Chondrocyte (in vitro differentiated cells): ENCODE results near the gene PSMD11. TPM values are rescaled to one million over a fixed set of nuclear protein-coding genes. Genes with fewer than 3 reads are reported as not detected.

ENCODE experiments used
- DNase-seq: peaks from one replicate; pipeline ENCODE4 v3.0.0; 2021; ENCODE audit warnings: mixed read lengths, low spot score
- H3K27ac Mint-ChIP-seq: one replicate; pipeline ENCODE4 v1.8.0; 2021; ENCODE audit warnings: mild to moderate bottlenecking, moderate library complexity, mixed read lengths; ENCODE audit not compliant: unreplicated experiment
- H3K27me3 Mint-ChIP-seq: 2 replicates; pipeline ENCODE4 v1.8.0; 2021; ENCODE audit warnings: low read depth, mixed read lengths
- H3K36me3 Mint-ChIP-seq: 2 replicates; pipeline ENCODE4 v1.8.0; 2021; ENCODE audit warnings: low read depth, mixed read lengths
- H3K4me1 Mint-ChIP-seq: 2 replicates; pipeline ENCODE4 v1.8.0; 2021; ENCODE audit warnings: low read depth, mild to moderate bottlenecking, mixed read lengths
- H3K4me3 Mint-ChIP-seq: one replicate; pipeline ENCODE4 v1.8.0; 2021; ENCODE audit warnings: mild to moderate bottlenecking, moderate library complexity, mixed read lengths; ENCODE audit not compliant: unreplicated experiment
- H3K9me3 Mint-ChIP-seq: 2 replicates; pipeline ENCODE4 v1.8.0; 2021; ENCODE audit warnings: low read depth, mixed read lengths
- CTCF ChIP-seq: fragments of 200-600 bp; sonication (generic); IDR thresholded peaks from 2 replicates; pipeline ENCODE4 v1.5.0; 2021; ENCODE audit warnings: antibody characterized with exemption, mild to moderate bottlenecking, moderate library complexity
- total RNA-seq: library from RNA; stranded (reverse); gene quantifications from 3 replicates; pipeline ENCODE4 v1.2.1, GENCODE V29; 2021

PSMD11 gene
- total RNA-seq, 1 donor from 2014 or later, result 80.7 TPM

- Mint-ChIP-seq H3K9me3 (no peaks in the 10 kb centered on the region), H3K27ac (peak overlapping the region; percentile 42), H3K4me3 (no peak overlapping the region), H3K27me3 (no peaks in the 10 kb centered on the region), H3K4me1 (peaks cover 29% of the 10 kb centered on the region), H3K36me3 (peaks cover 2% of the 10 kb centered on the region)
- TF ChIP-seq CTCF, result peak; percentile 44
- peak; percentile 72 for DNase-seq
Measured at GRCh38 chr17:32497431-32498205, 53.3 kb downstream of the PSMD11 start.

DNA sequence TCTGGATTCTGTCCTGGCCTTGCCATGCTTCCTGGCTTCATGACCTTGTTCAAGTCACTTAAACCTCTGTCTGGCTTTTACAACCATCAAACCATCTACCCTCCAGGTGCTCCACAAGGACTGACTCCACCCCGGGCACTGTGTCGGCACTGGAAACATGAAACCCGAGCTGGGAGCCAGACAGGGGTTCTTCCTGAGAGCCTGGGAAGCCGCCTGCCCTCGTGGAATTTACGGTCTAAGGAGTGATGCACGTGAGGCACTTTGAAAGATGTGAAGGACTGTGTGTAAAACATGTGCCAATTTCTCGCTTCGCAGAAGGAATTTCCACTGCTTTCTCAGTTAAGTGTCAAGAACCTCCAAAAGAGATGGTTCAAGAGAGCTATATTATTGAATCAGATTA, 54.1 kb downstream of the PSMD11 start:
- no peaks in the 10 kb centered on the region for H3K9me3 Mint-ChIP-seq
- DNase-seq, result no peak
- H3K27me3 Mint-ChIP-seq, result no peaks in the 10 kb centered on the region
- H3K4me1 Mint-ChIP-seq, result peaks cover 35% of the 10 kb centered on the region
- H3K4me3 Mint-ChIP-seq, result no peak overlapping the region
- TF ChIP-seq CTCF, result no peak
- H3K27ac Mint-ChIP-seq, result peak overlapping the region; percentile 20
- peaks cover 2% of the 10 kb centered on the region for H3K36me3 Mint-ChIP-seq

- no peaks in the 10 kb centered on the region for H3K9me3 Mint-ChIP-seq
- H3K4me1 Mint-ChIP-seq, result peaks cover 46% of the 10 kb centered on the region
- no peaks in the 10 kb centered on the region for H3K27me3 Mint-ChIP-seq
- H3K4me3 Mint-ChIP-seq, result no peak overlapping the region
- peaks cover 2% of the 10 kb centered on the region for H3K36me3 Mint-ChIP-seq
- H3K27ac Mint-ChIP-seq, result no peak overlapping the region
- TF ChIP-seq CTCF, result no peak
- DNase-seq, result peak; percentile 20
Measured at GRCh38 chr17:32502013-32502412, 57.7 kb downstream of the PSMD11 start.

GRCh38 chr17:32502710-32503109, 58.4 kb downstream of the PSMD11 start:
- TF ChIP-seq CTCF, result no peak
- H3K27ac Mint-ChIP-seq, result no peak overlapping the region
- peaks cover 2% of the 10 kb centered on the region for H3K36me3 Mint-ChIP-seq
- peak; percentile 8 for DNase-seq
- H3K4me3 Mint-ChIP-seq, result no peak overlapping the region
- no peaks in the 10 kb centered on the region for H3K9me3 Mint-ChIP-seq
- no peaks in the 10 kb centered on the region for H3K27me3 Mint-ChIP-seq
- peaks cover 39% of the 10 kb centered on the region for H3K4me1 Mint-ChIP-seq

- Mint-ChIP-seq H3K27me3 (no peaks in the 10 kb centered on the region), H3K9me3 (no peaks in the 10 kb centered on the region), H3K36me3 (peaks cover 2% of the 10 kb centered on the region), H3K4me1 (peaks cover 32% of the 10 kb centered on the region), H3K4me3 (no peak overlapping the region), H3K27ac (no peak overlapping the region)
- no peak for TF ChIP-seq CTCF
- DNase-seq, result peak; percentile 63
Measured at GRCh38 chr17:32503251-32504165, 59.2 kb downstream of the PSMD11 start.
